ENCODE data around the gene TRMT61A.

TRMT61A gene

DNA sequence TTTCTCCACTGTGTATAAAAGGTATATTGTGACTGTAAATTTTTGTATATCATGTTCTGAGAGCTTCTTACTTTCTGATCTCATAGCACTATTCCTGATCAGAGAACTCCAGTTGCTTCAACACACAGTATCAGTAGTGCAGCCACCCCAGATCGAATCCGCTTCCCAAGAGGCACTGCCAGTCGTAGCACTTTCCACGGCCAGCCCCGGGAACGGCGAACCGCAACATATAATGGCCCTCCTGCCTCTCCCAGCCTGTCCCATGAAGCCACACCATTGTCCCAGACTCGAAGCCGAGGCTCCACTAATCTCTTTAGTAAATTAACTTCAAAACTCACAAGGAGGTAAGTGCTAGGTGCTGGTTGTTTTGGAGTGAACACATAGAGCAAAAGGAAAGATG, 37.3 kb upstream of the TRMT61A start:
- no peak overlapping the region for H3K4me3 ChIP-seq (ENCODE audit: low read depth, low read length)
- TF ChIP-seq, protein P1, sequence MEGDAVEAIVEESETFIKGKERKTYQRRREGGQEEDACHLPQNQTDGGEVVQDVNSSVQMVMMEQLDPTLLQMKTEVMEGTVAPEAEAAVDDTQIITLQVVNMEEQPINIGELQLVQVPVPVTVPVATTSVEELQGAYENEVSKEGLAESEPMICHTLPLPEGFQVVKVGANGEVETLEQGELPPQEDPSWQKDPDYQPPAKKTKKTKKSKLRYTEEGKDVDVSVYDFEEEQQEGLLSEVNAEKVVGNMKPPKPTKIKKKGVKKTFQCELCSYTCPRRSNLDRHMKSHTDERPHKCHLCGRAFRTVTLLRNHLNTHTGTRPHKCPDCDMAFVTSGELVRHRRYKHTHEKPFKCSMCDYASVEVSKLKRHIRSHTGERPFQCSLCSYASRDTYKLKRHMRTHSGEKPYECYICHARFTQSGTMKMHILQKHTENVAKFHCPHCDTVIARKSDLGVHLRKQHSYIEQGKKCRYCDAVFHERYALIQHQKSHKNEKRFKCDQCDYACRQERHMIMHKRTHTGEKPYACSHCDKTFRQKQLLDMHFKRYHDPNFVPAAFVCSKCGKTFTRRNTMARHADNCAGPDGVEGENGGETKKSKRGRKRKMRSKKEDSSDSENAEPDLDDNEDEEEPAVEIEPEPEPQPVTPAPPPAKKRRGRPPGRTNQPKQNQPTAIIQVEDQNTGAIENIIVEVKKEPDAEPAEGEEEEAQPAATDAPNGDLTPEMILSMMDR (conservative IDR thresholded peaks at IDR 0.05; ENCODE audit: low read depth, low read length): no peak
- DNase-seq (ENCODE audit: low read depth): no peak

DNA sequence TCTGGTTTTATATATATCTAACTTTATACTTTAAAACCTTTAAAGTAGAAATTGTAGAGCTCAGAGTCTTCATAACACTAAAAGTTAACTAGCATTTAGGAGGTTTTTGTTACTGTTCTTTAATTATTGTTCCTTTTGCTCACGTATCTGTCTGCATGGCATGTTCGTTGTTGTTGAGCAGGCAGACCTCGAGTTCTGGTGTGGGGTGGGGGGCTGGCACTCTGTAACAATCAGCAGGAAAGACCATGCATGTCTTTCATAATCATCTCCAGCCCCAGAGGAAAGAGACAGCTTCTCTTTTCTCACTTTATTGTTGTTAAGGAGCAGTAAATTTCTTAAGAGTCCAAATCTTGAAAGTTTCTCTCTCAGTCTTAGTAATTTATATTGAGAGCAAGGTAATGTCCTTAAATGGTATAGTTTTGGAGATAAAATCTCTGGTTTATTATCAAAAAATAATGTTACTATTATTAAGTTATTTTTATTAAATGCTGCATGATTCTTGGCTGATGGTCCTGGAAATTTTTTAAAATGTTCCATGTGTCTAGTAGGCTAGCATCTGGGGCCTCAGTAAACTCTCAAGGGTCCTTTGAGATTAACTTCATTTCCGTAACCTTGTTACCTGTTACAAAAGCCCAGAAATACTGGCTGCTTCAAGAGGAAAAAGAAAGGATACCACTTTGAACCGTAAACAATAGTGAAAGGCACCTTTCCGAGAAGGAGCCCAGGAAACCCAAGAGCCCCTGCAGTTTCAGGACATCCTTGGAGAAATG, 36.7 kb upstream of the TRMT61A start:
- TF ChIP-seq, protein P1 (conservative IDR thresholded peaks at IDR 0.05; ENCODE audit: low read depth, low read length): no peak
- no peak overlapping the region for H3K4me3 ChIP-seq (ENCODE audit: low read depth, low read length)
- DNase-seq (ENCODE audit: low read depth): no peak

DNA sequence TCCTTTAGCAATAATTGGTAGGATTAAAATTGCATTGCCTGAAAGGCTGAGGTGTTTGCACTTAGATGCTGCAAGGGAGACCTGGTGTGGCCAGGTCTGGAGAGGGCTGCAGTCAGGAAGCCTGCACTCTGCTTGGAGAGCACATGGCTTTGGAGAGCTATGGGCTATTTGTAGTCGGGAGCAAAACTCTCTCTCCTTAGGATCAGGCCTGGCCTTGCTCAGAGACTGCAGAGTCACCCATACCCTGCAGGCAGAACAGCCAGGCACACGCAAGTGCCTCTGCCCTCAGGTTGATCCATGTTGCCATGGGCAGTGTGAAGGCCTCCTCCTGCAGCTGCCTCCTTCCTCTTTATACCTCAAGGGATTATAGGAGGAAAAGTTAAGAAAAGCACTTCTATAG, 33.1 kb upstream of the TRMT61A start:
- no peak overlapping the region for H3K4me3 ChIP-seq (ENCODE audit: low read depth, low read length)
- TF ChIP-seq, protein P1 (conservative IDR thresholded peaks at IDR 0.05; ENCODE audit: low read depth, low read length): no peak
- no peak for DNase-seq (ENCODE audit: low read depth)

DNA sequence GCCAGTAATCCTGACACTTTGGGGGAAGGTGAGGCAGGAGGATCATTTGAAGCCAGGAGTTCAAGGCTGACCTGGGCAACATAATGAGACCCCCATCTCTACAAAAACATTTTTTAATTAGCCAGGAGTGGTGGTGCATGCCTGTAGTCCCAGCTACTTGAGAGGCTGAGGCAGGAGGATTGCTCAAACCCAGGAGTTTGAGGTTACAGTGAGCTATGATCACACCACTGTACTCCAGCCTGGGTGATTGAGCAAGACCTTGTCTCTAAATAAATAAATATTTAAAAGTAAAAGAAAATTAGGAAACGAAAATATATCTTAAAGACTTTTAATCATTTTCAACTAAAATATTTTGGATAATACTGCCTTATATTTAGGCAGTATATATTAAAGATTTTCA, 32.2 kb upstream of the TRMT61A start:
- DNase-seq (ENCODE audit: low read depth): peak; percentile 48
- TF ChIP-seq, protein P1 (conservative IDR thresholded peaks at IDR 0.05; ENCODE audit: low read depth, low read length): no peak
- no peak overlapping the region for H3K4me3 ChIP-seq (ENCODE audit: low read depth, low read length)

GRCh38 chr14:103499709-103500108, 29.3 kb upstream of the TRMT61A start:
- DNase-seq (ENCODE audit: low read depth): no peak
- no peak overlapping the region for H3K4me3 ChIP-seq (ENCODE audit: low read depth, low read length)
- TF ChIP-seq, protein P1 (conservative IDR thresholded peaks at IDR 0.05; ENCODE audit: low read depth, low read length): no peak

- peak; percentile 93 for DNase-seq (ENCODE audit: low read depth)
- TF ChIP-seq, protein P1 (conservative IDR thresholded peaks at IDR 0.05; ENCODE audit: low read depth, low read length): peak; percentile 95
- H3K4me3 ChIP-seq (ENCODE audit: low read depth, low read length): no peak overlapping the region
These were observed 28.6 kb upstream of the TRMT61A start for GRCh38 chr14:103500148-103500990.
